Parathyroid adenoma (tissue), 2 donors: ENCODE measurements around the gene ARMCX5.

Source experiments
- H2AFZ ChIP-seq: fragments of 300-600 bp; sonication (generic); one replicate; pipeline ENCODE4 v1.7.0; 2017; ENCODE audit warnings: antibody characterized with exemption, mild to moderate bottlenecking
- H3K27ac ChIP-seq: fragments of 300-600 bp; sonication (generic); one replicate; pipeline ENCODE4 v1.7.0; 2017
- H3K27me3 ChIP-seq: fragments of 300-600 bp; sonication (generic); one replicate; pipeline ENCODE4 v1.7.0; 2017; ENCODE audit warnings: low read length; ENCODE audit not compliant: control insufficient read depth, insufficient read depth
- H3K36me3 ChIP-seq: fragments of 300-600 bp; sonication (generic); one replicate; pipeline ENCODE4 v1.7.0; 2017; ENCODE audit warnings: low read length; ENCODE audit not compliant: control insufficient read depth, insufficient read depth
- H3K4me1 ChIP-seq: fragments of 300-600 bp; sonication (generic); one replicate; pipeline ENCODE4 v1.7.0; 2017; ENCODE audit warnings: control low read depth
- H3K4me2 ChIP-seq: fragments of 300-600 bp; sonication (generic); one replicate; pipeline ENCODE4 v1.7.0; 2017; ENCODE audit warnings: low read length
- H3K4me3 ChIP-seq: fragments of 300-600 bp; sonication (generic); one replicate; pipeline ENCODE4 v1.7.0; 2017; ENCODE audit warnings: low read depth, low read length
- H3K79me2 ChIP-seq: fragments of 300-600 bp; sonication (generic); one replicate; pipeline ENCODE4 v1.7.0; 2017; ENCODE audit warnings: control low read depth
- H3K9ac ChIP-seq: fragments of 300-600 bp; sonication (generic); one replicate; pipeline ENCODE4 v1.7.0; 2017; ENCODE audit warnings: mild to moderate bottlenecking
- H3K9me3 ChIP-seq: fragments of 300-600 bp; sonication (generic); one replicate; pipeline ENCODE4 v1.7.0; 2017; ENCODE audit warnings: low read length; ENCODE audit not compliant: control insufficient read depth
- TF ChIP-seq, protein P1 (sequence below): fragments of 300-600 bp; sonication (generic); IDR thresholded peaks from one replicate; pipeline ENCODE4 v1.7.0; 2017; ENCODE audit warnings: antibody characterized with exemption, mild to moderate bottlenecking
- donor health status: primary hyperparathyroidism.

The ARMCX5 gene

DNA sequence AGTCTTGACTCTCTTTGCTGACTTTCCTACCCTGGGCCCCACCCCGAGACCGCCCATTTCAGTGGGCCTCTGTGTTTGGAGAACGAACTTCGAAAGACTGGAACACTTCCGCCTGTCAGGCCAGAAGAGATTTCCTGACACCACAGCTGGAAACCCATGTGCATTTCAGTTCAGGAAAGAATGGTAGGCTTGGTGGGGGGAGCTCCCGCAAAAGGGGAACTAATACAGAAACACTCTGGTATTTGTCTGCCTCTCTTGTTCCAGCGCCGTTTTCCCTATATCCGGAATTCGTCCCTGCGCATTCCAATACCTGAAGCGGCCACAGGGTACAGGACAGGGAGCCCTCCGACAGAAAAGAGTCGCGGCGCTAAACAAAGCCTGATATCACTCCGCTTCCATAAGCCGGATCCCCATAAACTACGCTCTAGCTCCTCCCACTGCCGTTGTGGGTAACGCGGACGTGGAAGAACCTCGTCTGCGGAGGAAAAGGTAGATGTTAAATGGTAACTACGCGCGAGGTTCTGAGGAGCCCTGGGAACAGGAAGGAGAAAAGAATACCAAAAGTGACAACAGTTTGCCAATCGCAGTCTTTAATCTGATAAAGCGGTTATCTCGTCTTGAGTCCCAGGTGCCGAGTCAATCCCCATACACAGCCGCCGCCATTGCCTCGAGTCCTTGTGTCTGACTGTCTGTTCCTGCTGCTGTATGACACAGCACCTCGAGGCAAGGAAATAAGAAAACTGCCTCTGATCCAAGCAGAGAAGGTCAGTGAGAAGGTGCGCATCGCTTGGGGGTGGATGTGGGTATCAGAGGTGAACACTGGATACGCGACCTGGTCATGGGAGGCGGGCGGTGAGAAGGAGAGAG lies at the start of gene ARMCX5:
TSS of gene ARMCX5 (plus strand) at position 432 of the 867 bp plus-strand sequence. CDS start 2,627 bp downstream, outside the sequence.
- Histone ChIP-seq H3K79me2 (no peaks in the 10 kb centered on the region), H3K4me2 (peak within 1 kb of the TSS; percentile 75), H3K36me3 (no peaks in the 10 kb centered on the region), H3K27me3 (no peaks in the 10 kb centered on the region), H3K9ac (peak within 1 kb of the TSS; percentile 76), H3K9me3 (no peaks in the 10 kb centered on the region), H3K4me1 (no peaks in the 10 kb centered on the region), H3K4me3 (peak within 1 kb of the TSS; percentile 86), H2AFZ (peak within 1 kb of the TSS; percentile 87), H3K27ac (peak within 1 kb of the TSS; percentile 93)
- TF ChIP-seq, protein P1, sequence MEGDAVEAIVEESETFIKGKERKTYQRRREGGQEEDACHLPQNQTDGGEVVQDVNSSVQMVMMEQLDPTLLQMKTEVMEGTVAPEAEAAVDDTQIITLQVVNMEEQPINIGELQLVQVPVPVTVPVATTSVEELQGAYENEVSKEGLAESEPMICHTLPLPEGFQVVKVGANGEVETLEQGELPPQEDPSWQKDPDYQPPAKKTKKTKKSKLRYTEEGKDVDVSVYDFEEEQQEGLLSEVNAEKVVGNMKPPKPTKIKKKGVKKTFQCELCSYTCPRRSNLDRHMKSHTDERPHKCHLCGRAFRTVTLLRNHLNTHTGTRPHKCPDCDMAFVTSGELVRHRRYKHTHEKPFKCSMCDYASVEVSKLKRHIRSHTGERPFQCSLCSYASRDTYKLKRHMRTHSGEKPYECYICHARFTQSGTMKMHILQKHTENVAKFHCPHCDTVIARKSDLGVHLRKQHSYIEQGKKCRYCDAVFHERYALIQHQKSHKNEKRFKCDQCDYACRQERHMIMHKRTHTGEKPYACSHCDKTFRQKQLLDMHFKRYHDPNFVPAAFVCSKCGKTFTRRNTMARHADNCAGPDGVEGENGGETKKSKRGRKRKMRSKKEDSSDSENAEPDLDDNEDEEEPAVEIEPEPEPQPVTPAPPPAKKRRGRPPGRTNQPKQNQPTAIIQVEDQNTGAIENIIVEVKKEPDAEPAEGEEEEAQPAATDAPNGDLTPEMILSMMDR = peak; percentile 5

DNA sequence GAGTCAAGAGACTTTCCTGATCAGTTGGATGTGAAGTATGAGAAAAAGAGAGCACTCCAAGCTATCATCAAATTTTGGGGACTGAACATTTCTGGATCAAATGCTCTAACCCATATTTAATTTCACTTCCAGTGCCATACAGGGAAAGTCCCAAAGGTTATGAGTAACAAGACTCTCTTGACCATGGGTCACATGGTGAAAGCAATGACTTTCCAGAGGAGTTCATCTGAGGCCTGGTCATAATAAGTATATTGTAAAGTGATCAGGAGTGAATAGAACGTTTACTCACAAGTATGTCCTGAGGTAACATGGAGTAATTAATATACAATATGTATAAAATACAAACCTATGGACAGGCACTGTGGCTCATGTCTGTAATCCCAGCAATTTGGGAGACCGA lies 40.7 kb upstream of the ARMCX5 start:
- H3K27me3 ChIP-seq = no peaks in the 10 kb centered on the region
- TF ChIP-seq, protein P1 = no peak
- H3K79me2 ChIP-seq = no peaks in the 10 kb centered on the region
- H3K9ac ChIP-seq = no peak overlapping the region
- no peak overlapping the region for H3K4me2 ChIP-seq
- no peak overlapping the region for H3K4me3 ChIP-seq
- no peaks in the 10 kb centered on the region for H3K4me1 ChIP-seq
- H3K27ac ChIP-seq = no peak overlapping the region
- no peaks in the 10 kb centered on the region for H3K9me3 ChIP-seq
- no peaks in the 10 kb centered on the region for H3K36me3 ChIP-seq
- no peak overlapping the region for H2AFZ ChIP-seq

DNA sequence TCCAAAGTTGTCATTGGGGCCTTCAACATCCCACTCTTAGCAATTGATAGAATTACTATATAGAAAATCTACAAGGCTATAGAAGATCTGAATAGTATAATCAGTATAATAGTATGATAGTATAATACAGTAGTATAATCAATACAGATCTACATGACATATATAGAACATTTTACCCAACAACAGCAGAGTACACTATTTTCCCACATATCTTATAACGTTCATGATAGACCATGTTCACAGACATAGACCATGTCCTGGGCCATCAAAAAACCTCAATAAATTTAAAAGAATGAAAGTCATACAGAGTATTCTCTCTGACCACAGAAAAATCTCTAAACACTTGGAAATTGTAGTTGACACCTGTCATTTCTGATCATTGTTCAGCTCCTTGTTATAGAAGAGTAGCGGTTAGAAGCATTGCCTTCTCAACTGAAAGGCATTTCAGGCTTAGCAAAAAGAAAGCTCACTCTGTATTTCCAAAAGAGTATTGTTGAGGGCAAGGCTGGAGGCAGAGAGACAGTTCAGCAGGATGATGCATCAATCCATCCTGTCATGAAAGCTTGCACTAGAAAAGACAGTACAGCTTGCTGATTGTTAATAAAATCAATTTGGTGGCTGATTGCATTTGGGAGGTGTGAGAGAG lies 38.8 kb upstream of the ARMCX5 start:
- H3K27me3 ChIP-seq = no peaks in the 10 kb centered on the region
- H2AFZ ChIP-seq = no peak overlapping the region
- no peak overlapping the region for H3K9ac ChIP-seq
- H3K79me2 ChIP-seq = no peaks in the 10 kb centered on the region
- H3K27ac ChIP-seq = no peak overlapping the region
- H3K36me3 ChIP-seq = no peaks in the 10 kb centered on the region
- no peak overlapping the region for H3K4me3 ChIP-seq
- no peaks in the 10 kb centered on the region for H3K4me1 ChIP-seq
- no peak overlapping the region for H3K4me2 ChIP-seq
- no peaks in the 10 kb centered on the region for H3K9me3 ChIP-seq
- TF ChIP-seq, protein P1 = no peak

GRCh38 chrX:102580891-102581290 lies 18.4 kb upstream of the ARMCX5 start:
- Histone ChIP-seq H3K27ac (no peak overlapping the region), H2AFZ (no peak overlapping the region), H3K79me2 (no peaks in the 10 kb centered on the region), H3K4me1 (no peaks in the 10 kb centered on the region), H3K27me3 (no peaks in the 10 kb centered on the region), H3K36me3 (no peaks in the 10 kb centered on the region), H3K4me2 (no peak overlapping the region), H3K4me3 (no peak overlapping the region), H3K9ac (no peak overlapping the region), H3K9me3 (no peaks in the 10 kb centered on the region)
- TF ChIP-seq, protein P1 = no peak
